Measurements from ENCODE around the gene LENEP. TPM values are rescaled to one million over a fixed set of nuclear protein-coding genes. Genes with fewer than 3 reads are reported as not detected.

The LENEP gene
- total RNA-seq, 4 donors from 2014 or later: not detected

GRCh38 chr1:154972213-154972516 is 21.2 kb upstream of the LENEP start:
- intact Hi-C loops (cut with DNase I): loop anchor here (5.0 kb wide), 1 partner anchor 80 kb away; the partner anchor contains the start of gene ADAM15
- Histone ChIP-seq H3K4me3 (replicated peaks in 1 of 3) (peak overlapping the region in 1 of 3 donors; percentile 51), H3K27ac (peak overlapping the region; percentile 95 to 99 (median 98)), H3K27me3 (no peaks in the 10 kb centered on the region), H3K36me3 (peaks cover 9 to 10% of the 10 kb centered on the region in 2 donors), H3K4me1 (peaks cover 37 to 60% of the 10 kb centered on the region in 2 donors), H3K9me3 (no peaks in the 10 kb centered on the region)
- no peak for TF ChIP-seq POLR2A (IDR thresholded peaks at IDR 0.05)
- TF ChIP-seq CTCF (IDR thresholded peaks at IDR 0.05): no peak
- WGBS, 2 donors: 68 to 69% methylated on average over 3 of the region's 3 CpGs
- no peak for DNase-seq

GRCh38 chr1:154972517-154973343 is 20.7 kb upstream of the LENEP start:
- no peak for TF ChIP-seq POLR2A (IDR thresholded peaks at IDR 0.05)
- no peak for TF ChIP-seq CTCF (IDR thresholded peaks at IDR 0.05)
- peaks cover 37 to 60% of the 10 kb centered on the region in 2 donors for H3K4me1 ChIP-seq
- H3K9me3 ChIP-seq: no peaks in the 10 kb centered on the region
- peak overlapping the region; percentile 95 to 99 (median 98) for H3K27ac ChIP-seq
- peaks cover 3 to 5% of the 10 kb centered on the region in 2 donors for H3K36me3 ChIP-seq
- peak; percentile 62 to 68 for DNase-seq
- WGBS, 2 donors: 34 to 35% methylated on average over 18 of the region's 18 CpGs
- H3K27me3 ChIP-seq: no peaks in the 10 kb centered on the region
- H3K4me3 ChIP-seq (replicated peaks in 1 of 3): peak overlapping the region in 1 of 3 donors; percentile 51
- intact Hi-C loops (cut with DNase I): loop anchor here (5.0 kb wide), 1 partner anchor 80 kb away; the partner anchor contains the start of gene ADAM15

GRCh38 chr1:154973344-154974101 is 19.9 kb upstream of the LENEP start:
- peak; percentile 97 to 98 for DNase-seq
- Histone ChIP-seq H3K27me3 (no peaks in the 10 kb centered on the region), H3K36me3 (no peaks in the 10 kb centered on the region), H3K27ac (peak overlapping the region; percentile 95 to 99 (median 98)), H3K4me1 (peaks cover 37 to 58% of the 10 kb centered on the region in 2 donors), H3K9me3 (no peaks in the 10 kb centered on the region), H3K4me3 (replicated peaks in 1 of 3) (peak overlapping the region; percentile 2 to 73 (median 51))
- intact Hi-C loops (cut with DNase I): loop anchor here (5.0 kb wide), 1 partner anchor 79 kb away; the partner anchor contains the start of gene ADAM15
- TF ChIP-seq CTCF (IDR thresholded peaks at IDR 0.05) (peak in 4 of 6 experiments; percentile 10 to 32 (median 24)), POLR2A (IDR thresholded peaks at IDR 0.05) (peak in 1 of 2 donors; percentile 44)
- 3 to 5% methylated on average over 37 of the region's 37 CpGs for WGBS, 2 donors

- peak within 1 kb of the TSS; percentile 95 to 99 (median 98) for H3K27ac ChIP-seq
- TF ChIP-seq POLR2A (IDR thresholded peaks at IDR 0.05) (peak in 1 of 2 donors; percentile 55), CTCF (IDR thresholded peaks at IDR 0.05) (no peak)
- H3K9me3 ChIP-seq: no peaks in the 10 kb centered on the region
- peak; percentile 97 to 98 for DNase-seq
- peak within 1 kb of the TSS; percentile 16 to 73 (median 51) for H3K4me3 ChIP-seq (replicated peaks in 1 of 3)
- H3K36me3 ChIP-seq: no peaks in the 10 kb centered on the region
- intact Hi-C loops (cut with DNase I): loop anchor here (5.0 kb wide), 1 partner anchor 78 kb away; the partner anchor contains the start of gene ADAM15
- H3K4me1 ChIP-seq: peaks cover 37 to 51% of the 10 kb centered on the region in 2 donors
- no peaks in the 10 kb centered on the region for H3K27me3 ChIP-seq
- 0 to 1% methylated on average over 39 to 47 of the region's 47 CpGs for WGBS, 2 donors
Measured at GRCh38 chr1:154974102-154974807, 19.1 kb upstream of the LENEP start, which contains the start of gene CKS1B. CKS1B (plus strand) TSS chr1:154974681; CDS start chr1:154974746, 65 bp downstream.
